ENCODE data around the gene TEX14.
A peak's percentile ranks its signal among the peaks of the same experiment; 100 is the strongest.
"Not testable (repeated sequence)": the region's sequence is repeated elsewhere in the genome, so short reads cannot be mapped to it uniquely, and the experiment has no call there.

TEX14 gene

GRCh38 chr17:58555109-58555508 lies 136.7 kb downstream of the TEX14 start:
- DNase-seq = not testable (repeated sequence)

GRCh38 chr17:58541249-58541648 lies 150.6 kb downstream of the TEX14 start:
- no peak for DNase-seq

DNA sequence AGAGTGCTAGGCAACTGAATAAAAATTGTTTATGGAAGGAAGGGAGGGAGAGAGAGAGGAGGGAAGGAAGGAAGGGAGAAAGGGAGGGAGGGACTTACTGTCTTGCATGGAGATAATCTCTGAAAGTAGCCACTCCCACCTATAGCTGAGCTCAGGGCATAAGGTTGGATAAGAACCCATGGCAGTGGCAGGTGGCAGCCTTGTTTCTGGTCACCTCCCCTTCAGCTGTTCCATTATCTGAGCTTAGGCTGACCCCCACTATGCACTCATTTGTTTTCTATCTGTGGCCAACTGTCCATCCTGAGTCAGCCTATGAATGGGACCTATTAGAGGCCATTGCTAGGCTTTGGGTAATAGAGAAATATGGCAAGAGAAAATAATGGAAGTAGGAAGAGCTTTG lies 152.1 kb downstream of the TEX14 start:
- DNase-seq = no peak

DNA sequence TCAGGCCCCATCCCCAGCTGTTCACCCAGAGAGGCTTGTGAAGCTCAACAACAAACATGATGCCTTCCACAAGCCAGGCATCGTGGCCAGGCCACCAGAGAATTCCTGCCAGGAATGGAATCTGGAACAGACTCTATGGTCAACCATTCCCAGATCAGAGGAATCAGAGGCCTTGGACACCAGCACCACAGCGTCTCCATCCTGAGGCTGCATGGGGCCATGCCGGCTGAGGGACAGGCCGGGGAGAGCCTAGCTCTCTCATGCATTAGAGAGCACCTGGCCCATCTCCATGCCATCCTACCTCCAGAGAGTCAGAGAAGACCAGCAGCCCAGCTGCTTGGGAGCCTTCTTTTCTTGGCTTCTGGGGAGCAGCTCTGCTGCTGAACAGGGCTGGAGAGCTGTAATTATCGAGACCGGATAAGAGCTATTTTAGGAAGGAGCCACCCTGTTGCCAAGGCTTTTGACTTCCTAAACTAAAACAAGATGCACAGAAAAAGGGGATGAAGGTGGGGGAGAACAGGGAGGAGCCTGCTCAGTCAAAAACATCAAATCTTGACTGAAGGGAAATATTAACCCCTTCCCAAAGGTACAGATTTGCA lies 152.9 kb downstream of the TEX14 start:
- no peak for DNase-seq

DNA sequence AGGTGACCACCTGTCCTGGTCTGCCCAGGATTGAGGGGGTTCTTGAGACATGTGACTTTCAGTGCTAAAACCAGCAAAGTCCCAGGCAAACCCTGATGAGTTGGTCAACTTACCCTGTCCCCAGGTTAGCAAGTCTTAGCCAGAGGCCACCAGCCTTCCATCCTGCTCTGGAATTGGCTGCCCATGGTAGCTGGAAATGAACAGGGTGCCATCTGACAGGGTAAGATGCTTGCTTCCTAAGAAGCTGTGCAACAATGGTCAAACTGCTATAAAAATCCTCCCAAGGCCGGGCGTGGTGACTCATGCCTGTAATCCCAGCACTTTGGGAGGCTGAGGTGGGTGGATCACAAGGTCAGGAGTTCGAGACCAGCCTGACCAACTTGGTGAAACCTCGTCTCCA lies 154.6 kb downstream of the TEX14 start:
- DNase-seq = no peak

DNA sequence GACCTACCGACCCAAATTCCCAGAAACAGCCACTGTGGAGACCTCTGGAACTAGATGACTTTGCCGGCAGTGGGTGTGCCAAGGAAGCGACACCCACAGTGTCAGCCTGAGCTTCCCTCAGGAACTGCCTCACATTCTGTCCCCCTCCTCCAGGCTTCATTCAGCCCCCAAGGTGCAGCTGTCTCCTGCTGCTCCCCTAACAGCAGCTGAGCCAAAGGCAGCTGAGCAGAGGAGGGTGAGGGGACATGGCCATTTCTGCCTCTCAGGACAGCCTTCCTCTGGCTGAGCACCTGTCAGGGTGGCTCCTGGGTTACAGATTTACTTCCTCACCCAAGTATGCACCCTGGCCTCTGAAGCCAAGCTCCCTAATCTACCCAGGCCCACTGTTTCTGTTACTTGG lies 155.3 kb downstream of the TEX14 start:
- no peak for DNase-seq

DNA sequence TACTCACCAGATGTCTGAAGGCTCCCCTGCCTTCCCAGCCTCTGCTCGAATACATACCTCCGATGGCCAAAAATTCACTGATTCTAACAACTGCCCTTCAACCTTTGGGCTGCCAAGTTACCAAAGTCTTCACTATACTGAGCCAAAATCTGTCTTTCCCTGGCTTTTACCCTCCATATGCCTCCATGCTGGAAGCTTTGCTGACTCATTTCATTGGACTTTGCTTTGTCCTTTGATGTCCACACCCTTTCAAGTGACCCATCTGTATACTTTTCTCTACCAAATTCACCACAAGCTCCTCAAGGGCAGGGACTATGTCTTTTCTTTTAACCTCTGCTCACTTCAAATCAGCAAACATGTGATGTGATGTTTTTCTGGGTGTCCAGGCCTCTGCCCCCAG lies 156.4 kb downstream of the TEX14 start:
- DNase-seq = no peak

GRCh38 chr17:58534901-58535421 lies 156.9 kb downstream of the TEX14 start:
- no peak for DNase-seq

GRCh38 chr17:58534331-58534730 lies 157.5 kb downstream of the TEX14 start:
- DNase-seq = no peak

DNA sequence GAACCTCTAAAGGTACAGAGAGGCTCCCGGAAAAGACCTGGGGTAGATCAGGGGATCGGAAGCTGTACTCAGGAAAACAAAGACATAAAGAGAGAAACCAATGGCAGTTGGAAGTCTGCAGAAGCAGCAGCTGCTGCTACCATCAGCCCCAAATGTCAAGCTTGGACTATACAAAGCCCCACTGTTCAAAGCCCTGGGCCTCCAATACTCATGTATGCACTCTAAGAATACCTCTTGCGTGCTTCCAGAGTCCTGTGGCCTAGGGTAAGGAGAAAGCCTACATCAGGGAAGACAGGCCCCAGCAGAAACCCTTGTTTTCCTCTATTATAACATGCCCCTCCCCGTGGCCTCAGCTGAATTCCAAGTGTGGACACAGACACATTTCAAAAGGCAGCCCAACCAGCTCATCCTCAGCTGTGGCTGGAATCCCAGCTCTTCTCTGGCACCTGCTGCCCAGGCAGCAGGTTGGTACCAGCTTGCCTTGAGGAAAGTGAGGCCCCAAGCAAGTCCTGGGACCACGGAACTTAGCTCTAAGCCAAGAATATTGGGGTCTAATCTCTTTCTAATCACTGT lies 158.1 kb downstream of the TEX14 start:
- no peak for DNase-seq

DNA sequence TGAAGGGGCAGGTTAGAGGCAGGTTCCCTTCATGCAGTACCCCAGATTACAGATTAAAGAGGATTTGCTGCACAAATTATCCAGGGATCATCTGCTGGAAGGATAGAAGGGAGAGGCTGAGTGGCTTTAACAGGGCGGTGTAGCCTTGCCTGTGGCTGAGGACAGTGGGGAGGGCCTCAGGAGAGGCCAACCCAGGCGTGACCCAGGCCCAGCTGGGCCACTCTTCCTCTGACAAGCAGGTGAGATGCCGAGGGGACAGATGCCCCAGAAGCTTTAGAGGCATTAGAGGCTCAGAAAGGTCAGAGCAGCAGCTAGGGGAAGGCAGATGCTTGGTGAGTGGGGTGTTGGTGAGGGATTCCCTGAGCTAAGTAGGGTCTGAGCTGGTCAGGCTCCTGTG lies 159.3 kb downstream of the TEX14 start:
- no peak for DNase-seq

GRCh38 chr17:58531661-58532554 lies 159.9 kb downstream of the TEX14 start:
- peak; percentile 61 for DNase-seq

DNA sequence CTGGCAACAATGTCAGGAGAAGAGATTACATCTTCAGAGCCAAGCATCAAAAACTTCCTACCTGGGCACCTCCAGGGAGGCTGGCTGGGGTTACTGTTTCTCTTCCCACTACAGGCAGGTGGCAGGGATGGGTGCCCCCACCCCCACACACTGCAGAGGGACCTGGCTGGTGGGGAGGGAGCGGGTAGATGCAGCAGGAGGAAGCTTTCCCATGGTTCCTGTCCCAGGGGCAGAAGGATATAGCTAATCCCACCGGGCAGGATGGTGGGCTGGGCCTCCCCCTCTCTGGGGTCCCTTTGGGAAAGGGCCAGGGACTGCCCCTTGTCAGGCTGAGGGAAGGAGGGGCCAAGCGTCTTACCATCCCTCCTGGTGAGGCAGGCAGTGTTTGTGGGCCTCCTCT lies 160.7 kb downstream of the TEX14 start:
- no peak for DNase-seq

GRCh38 chr17:58530655-58531054 lies 161.2 kb downstream of the TEX14 start:
- no peak for DNase-seq

DNA sequence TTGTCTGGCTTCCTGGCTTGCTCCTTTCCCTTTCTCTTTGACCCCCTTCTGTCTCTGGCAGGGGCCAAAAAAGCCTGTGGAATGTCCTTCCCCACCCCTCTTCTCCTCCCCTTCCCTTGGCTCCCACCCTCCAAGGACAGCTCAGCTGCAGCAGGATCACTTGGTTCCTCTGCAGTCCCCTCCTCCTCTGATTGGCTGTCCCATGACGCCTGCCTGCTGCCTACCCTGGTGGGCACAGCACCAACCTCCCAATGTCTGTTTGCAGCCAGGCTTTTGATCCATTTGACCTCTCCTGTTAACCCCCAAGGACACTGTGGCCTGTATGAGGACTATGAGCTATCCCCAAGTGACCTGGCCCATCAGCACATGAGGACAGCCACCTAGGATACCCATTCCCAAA lies 162.6 kb downstream of the TEX14 start:
- no peak for DNase-seq

GRCh38 chr17:58528443-58528842 lies 163.4 kb downstream of the TEX14 start:
- DNase-seq = no peak

- DNase-seq = no peak
These were observed 163.9 kb downstream of the TEX14 start for GRCh38 chr17:58527949-58528348.

GRCh38 chr17:58527306-58527705 lies 164.5 kb downstream of the TEX14 start:
- DNase-seq = no peak

GRCh38 chr17:58525239-58525638 lies 166.6 kb downstream of the TEX14 start:
- DNase-seq = no peak

- no peak for DNase-seq
These were observed 170.2 kb downstream of the TEX14 start for GRCh38 chr17:58521680-58522079.

GRCh38 chr17:58520843-58521430 lies 170.9 kb downstream of the TEX14 start:
- no peak for DNase-seq

- DNase-seq = peak; percentile 98
These were observed 173.8 kb downstream of the TEX14 start for GRCh38 chr17:58517928-58518609.

DNA sequence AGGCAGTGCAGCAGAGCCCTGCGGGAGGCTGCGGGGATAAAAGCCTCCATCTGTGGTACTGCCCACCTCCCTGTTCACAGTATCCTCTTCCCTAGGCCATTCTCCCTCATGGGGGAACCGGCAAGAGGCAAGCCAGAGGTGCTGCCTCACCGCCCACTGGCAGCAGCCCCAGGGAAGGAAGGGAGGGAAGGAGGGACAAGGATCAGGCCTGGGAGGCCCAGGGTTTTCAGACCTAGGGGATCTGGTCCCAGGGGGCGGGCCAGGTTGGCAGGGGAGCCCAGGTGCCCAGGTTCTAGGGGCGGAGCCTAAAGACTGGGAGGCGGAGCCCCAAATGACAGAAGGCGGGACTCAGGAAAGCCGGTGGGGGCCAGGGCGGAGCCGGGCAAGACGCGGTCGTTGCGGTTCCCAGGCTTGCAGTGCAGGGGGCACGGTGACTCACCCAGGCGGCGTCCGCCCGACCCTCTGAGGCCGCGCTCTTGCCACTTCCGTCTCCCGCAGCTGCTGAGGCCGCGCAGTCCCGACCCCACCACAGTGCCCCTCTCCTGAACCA lies 174.4 kb downstream of the TEX14 start:
- DNase-seq = no peak

All from stimulated activated CD4-positive, alpha-beta T cell treated with anti-CD3 and anti-CD28 coated beads, Interleukin-12 subunit alpha, Interleukin-12 subunit beta, amount 100 ng/mL, for 4 hours (primary cell).